GM18520 (cell line): ENCODE measurements around the gene KRT83.
"Not testable (repeated sequence)": the region's sequence is repeated elsewhere in the genome, so short reads cannot be mapped to it uniquely, and the experiment has no call there.

Experiments
- ATAC-seq: cut with Tn5 transposase; IDR thresholded peaks from one replicate; pipeline ENCODE4 v1.9.1; 2021; ENCODE audit not compliant: unreplicated experiment

The KRT83 gene

GRCh38 chr12:52287816-52288805, 33.1 kb downstream of the KRT83 start:
- not testable (repeated sequence) for ATAC-seq

GRCh38 chr12:52286857-52287785, 34.1 kb downstream of the KRT83 start:
- ATAC-seq: not testable (repeated sequence)

- no peak for ATAC-seq
Measured at GRCh38 chr12:52285851-52286530, 35.2 kb downstream of the KRT83 start.

GRCh38 chr12:52285172-52285745, 35.9 kb downstream of the KRT83 start:
- no peak for ATAC-seq

GRCh38 chr12:52284562-52285171, 36.5 kb downstream of the KRT83 start:
- ATAC-seq: no peak

- ATAC-seq: no peak
Measured at GRCh38 chr12:52280796-52281560, 40.2 kb downstream of the KRT83 start.

- no peak for ATAC-seq
Measured at GRCh38 chr12:52280319-52280795, 40.8 kb downstream of the KRT83 start.

GRCh38 chr12:52279422-52280318, 41.5 kb downstream of the KRT83 start:
- ATAC-seq: no peak

- ATAC-seq: no peak
Measured at GRCh38 chr12:52278575-52279421, 42.4 kb downstream of the KRT83 start.

- no peak for ATAC-seq
Measured at GRCh38 chr12:52277486-52278245, 43.5 kb downstream of the KRT83 start.

GRCh38 chr12:52275686-52276085, 45.5 kb downstream of the KRT83 start:
- ATAC-seq: no peak

GRCh38 chr12:52274521-52275120, 46.6 kb downstream of the KRT83 start, which contains the start of gene KRT86:
TSS of gene KRT86 (plus strand) at chr12:52274645. CDS start at chr12:52301917, 27,272 bp downstream.
- ATAC-seq: no peak

- ATAC-seq: no peak
Measured at GRCh38 chr12:52271158-52271557, 50.0 kb downstream of the KRT83 start.

GRCh38 chr12:52270541-52271070, 50.6 kb downstream of the KRT83 start:
- ATAC-seq: no peak

- no peak for ATAC-seq
Measured at GRCh38 chr12:52268212-52268611, 53.0 kb downstream of the KRT83 start.

GRCh38 chr12:52267699-52268098, 53.5 kb downstream of the KRT83 start:
- ATAC-seq: no peak
